Heart right ventricle (tissue), 16 donors: ENCODE results near the gene BIRC6. TPM values are rescaled to one million over a fixed set of nuclear protein-coding genes. Genes with fewer than 3 reads are reported as not detected.

Source experiments
- ATAC-seq, 8 donors: fragments of 200-7000 bp; cut with Tn5 transposase; one replicate each; pipeline ENCODE4 v1.9.1; 2020; ENCODE audit warnings: mild to moderate bottlenecking in 8 of 8, moderate library complexity in 8 of 8, moderate number of reproducible peaks in 1 of 8
- DNase-seq, 2 donors: peaks; one replicate each; pipeline ENCODE4 v3.0.0-alpha.2; 2020
- H3K27ac ChIP-seq, 10 donors: fragments of 200-600 bp; sonication (generic) in 2 of 10; one replicate each; pipeline versions ENCODE4 v1.5.0 to v1.8.0; 2020 to 2022; ENCODE audit warnings: mild to moderate bottlenecking in 3 of 10
- H3K27me3 ChIP-seq, 7 donors: fragments of 200-600 bp; one replicate each; pipeline ENCODE4 v1.8.0; 2021 to 2022; ENCODE audit warnings: mild to moderate bottlenecking in 2 of 7
- H3K36me3 ChIP-seq, 9 donors: fragments of 200-600 bp; sonication (generic) in 1 of 9; one replicate each; pipeline versions ENCODE4 v1.5.0 to v1.8.0; 2020 to 2022; ENCODE audit warnings: mild to moderate bottlenecking in 2 of 9
- H3K4me1 ChIP-seq, 9 donors: fragments of 200-600 bp; sonication (generic) in 1 of 9; one replicate each; pipeline versions ENCODE4 v1.5.0 to v1.8.0; 2020 to 2022; ENCODE audit warnings: mild to moderate bottlenecking in 4 of 9
- H3K4me3 ChIP-seq, 10 donors: fragments of 200-600 bp; sonication (generic) in 2 of 10; one replicate each; pipeline versions ENCODE4 v1.5.0 to v1.8.0; 2020 to 2022; ENCODE audit warnings: mild to moderate bottlenecking in 7 of 10, moderate library complexity in 2 of 10
- H3K9me3 ChIP-seq, 11 donors: fragments of 200-600 bp in 10 of 11; sonication (generic) in 2 of 11; one replicate each; pipeline versions ENCODE4 v1.5.0 to v1.8.0; 2013 to 2022; ENCODE audit warnings: mild to moderate bottlenecking in 2 of 11, control low read depth in 1 of 11, moderate library complexity in 1 of 11
- WGBS, 2 donors: extraction: QIAGEN DNeasy Blood & Tissue Kit; methylation state at CpG; one replicate each; pipeline ENCODE4 v1.1.7; 2013; ENCODE audit warnings: inconsistent platforms in 1 of 2; 5-methylcytosine and 5-hydroxymethylcytosine counted together
- intact Hi-C, 10 donors: fragments of 100-400 bp; cut with DNase I; formaldehyde crosslinking; loops; one replicate each; pipeline versions ENCODE4 v1.11.1 to v1.14.2; 2022
- polyA plus RNA-seq, 2 donors: library from polyadenylated mRNA; stranded (reverse); fragments of 200-250 nt; gene quantifications; one replicate each; pipeline ENCODE4 v1.2.3, GENCODE V29; 2013
- total RNA-seq, 10 donors: library from RNA; stranded (reverse); fragmentation: NEBNext Ultra II Directional in 3 of 10; extraction: Animal tissue kit (Norgen Biotek cat#: 25700) in 3 of 10; gene quantifications; one replicate each; pipeline versions ENCODE4 v1.2.1 to v1.2.4, GENCODE V29; 2021 to 2023
- TF ChIP-seq, protein P1 (sequence below), 9 donors: fragments of 200-600 bp; sonication (generic) in 2 of 9; IDR thresholded peaks; one replicate each; pipeline versions ENCODE4 v1.5.0 to v1.8.0; 2021 to 2022; ENCODE audit warnings: antibody characterized with exemption in 9 of 9, mild to moderate bottlenecking in 5 of 9, moderate library complexity in 1 of 9
- donor health status: Arrhythmogenic right ventricular cardiomyopathy.
- donor health status: ischemic (EF 13 %, LVEDD 7.1; RV severe dilation, severe dysfunction).
- donor health status: healthy with polysubstance abuse.
- donor health status: DM: no; HTN: yes; CAD: no.
- donor health status: DM: no; HTN: no; CAD: no.
- donor health status: ischemic (EF 25% LVEDD 6.9; RV normal size, moderate dysfunction).
- donor health status: ischemic (EF 25% LVEDD 5.7; RV mildly dilated, moderate dysfunction).
- donor health status: healthy.
- donor health status: DM: yes; HTN: yes; CAD: no.
- donor health status: Ischemic cardiomyopathy.
- donor health status: ischemic (EF 35%, LVEDD 5.7; RV mildly dilated, moderate dysfunction).
- donor health status: nonischemic (EF 11% LVEDD 7.7; RV severe dilation, severe dysfunction).
- donor health status: DM: yes; HTN: yes; CAD: no.
- donor health status: PGD.
- donor health status: ischemic (EF 29% LVEDD 5.4; RV normal size, mild dysfunction).
- donor health status: nonischemic (EF 23%, LVEDD 6.1; RV moderate dilation, normal function).

Gene BIRC6
- total and polyA plus RNA-seq, 12 donors, result 12.8 to 64.0 (median 47.6) TPM

DNA sequence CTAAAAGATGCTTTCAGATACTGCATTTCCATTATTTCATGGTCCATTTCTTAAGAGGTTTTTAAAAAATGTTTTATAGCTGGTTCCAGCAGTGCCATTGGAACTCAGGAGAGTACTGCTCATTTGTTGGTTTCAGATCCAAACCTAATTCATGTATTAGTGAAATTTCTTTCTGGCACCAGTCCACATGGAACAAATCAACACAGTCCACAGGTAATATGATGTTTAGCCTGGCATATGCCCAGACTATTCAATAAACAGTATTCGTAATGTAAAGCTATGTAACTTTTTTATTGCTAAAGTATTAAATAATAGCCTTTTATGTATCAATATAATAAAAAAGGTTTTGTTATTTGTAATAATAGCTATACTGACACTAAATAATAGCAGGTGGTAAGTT lies 134.5 kb downstream of the BIRC6 start:
- Histone ChIP-seq H3K4me3 (no peak overlapping the region), H3K27me3 (no peaks in the 10 kb centered on the region), H3K27ac (no peak overlapping the region), H3K4me1 (no peaks in the 10 kb centered on the region), H3K36me3 (peaks cover 0 to 100% (median 39%) of the 10 kb centered on the region in 9 donors), H3K9me3 (no peaks in the 10 kb centered on the region)
- no peak for DNase-seq
- intact Hi-C loops, result no loop called here
- TF ChIP-seq, protein P1, sequence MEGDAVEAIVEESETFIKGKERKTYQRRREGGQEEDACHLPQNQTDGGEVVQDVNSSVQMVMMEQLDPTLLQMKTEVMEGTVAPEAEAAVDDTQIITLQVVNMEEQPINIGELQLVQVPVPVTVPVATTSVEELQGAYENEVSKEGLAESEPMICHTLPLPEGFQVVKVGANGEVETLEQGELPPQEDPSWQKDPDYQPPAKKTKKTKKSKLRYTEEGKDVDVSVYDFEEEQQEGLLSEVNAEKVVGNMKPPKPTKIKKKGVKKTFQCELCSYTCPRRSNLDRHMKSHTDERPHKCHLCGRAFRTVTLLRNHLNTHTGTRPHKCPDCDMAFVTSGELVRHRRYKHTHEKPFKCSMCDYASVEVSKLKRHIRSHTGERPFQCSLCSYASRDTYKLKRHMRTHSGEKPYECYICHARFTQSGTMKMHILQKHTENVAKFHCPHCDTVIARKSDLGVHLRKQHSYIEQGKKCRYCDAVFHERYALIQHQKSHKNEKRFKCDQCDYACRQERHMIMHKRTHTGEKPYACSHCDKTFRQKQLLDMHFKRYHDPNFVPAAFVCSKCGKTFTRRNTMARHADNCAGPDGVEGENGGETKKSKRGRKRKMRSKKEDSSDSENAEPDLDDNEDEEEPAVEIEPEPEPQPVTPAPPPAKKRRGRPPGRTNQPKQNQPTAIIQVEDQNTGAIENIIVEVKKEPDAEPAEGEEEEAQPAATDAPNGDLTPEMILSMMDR (IDR thresholded peaks at IDR 0.05), result no peak
- WGBS, 2 donors, result 97 to 100% methylated on average over 1 of the region's 1 CpG
- no peak for ATAC-seq

DNA sequence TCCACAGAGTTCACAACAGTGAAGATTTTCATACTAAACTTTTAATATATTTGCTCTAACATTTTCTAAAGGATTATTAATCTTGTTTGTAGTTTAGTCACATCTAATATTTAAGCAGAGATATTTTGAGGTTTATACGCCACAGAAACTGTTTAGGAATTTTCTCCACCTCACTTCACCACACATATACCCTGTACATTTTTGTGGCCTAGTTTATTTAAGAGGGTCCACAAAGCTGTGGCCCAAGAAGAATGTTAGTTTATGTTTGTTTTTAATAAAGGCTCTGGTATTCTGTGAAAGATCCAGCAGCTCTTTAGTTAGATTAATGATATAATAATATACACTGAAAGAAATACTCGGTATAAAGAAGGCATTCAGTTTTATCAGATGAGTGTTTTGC lies 138.3 kb downstream of the BIRC6 start:
- no peak overlapping the region for H3K27ac ChIP-seq
- peaks cover 0 to 100% (median 23%) of the 10 kb centered on the region in 9 donors for H3K36me3 ChIP-seq
- H3K4me3 ChIP-seq, result no peak overlapping the region
- H3K27me3 ChIP-seq, result no peaks in the 10 kb centered on the region
- ATAC-seq, result no peak
- no peak for DNase-seq
- intact Hi-C loops, result no loop called here
- H3K9me3 ChIP-seq, result no peaks in the 10 kb centered on the region
- peaks cover 0 to 17% (median 0%) of the 10 kb centered on the region in 9 donors for H3K4me1 ChIP-seq
- WGBS, 2 donors, result 91 to 92% methylated on average over 2 of the region's 2 CpGs
- TF ChIP-seq, protein P1 (IDR thresholded peaks at IDR 0.05), result no peak

DNA sequence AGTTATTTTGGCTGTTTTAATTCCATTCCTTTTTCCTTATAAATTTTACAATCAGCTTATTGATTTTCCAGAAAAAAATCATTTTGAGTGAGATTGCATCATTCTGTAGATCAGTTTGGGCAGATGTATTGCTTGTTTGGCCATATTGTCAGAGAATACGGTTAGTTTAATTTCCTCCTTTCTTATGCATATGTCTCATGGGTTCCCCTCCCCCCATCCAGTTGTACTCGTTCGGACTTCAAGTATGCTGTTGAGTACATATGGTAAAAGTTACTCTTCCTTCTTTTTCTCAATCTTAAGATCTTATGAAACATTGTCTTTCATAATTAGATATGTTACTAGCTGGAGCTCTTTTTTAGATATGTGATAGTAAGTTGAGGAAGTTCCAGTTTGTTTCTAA lies 139.8 kb downstream of the BIRC6 start:
- Histone ChIP-seq H3K27ac (no peak overlapping the region), H3K4me3 (no peak overlapping the region), H3K27me3 (no peaks in the 10 kb centered on the region), H3K4me1 (peaks cover 0 to 17% (median 0%) of the 10 kb centered on the region in 9 donors), H3K36me3 (peaks cover 0 to 100% (median 16%) of the 10 kb centered on the region in 9 donors), H3K9me3 (no peaks in the 10 kb centered on the region)
- WGBS, 2 donors, result 89 to 91% methylated on average over 3 of the region's 3 CpGs
- DNase-seq (no peak), ATAC-seq (no peak)
- intact Hi-C loops, result no loop called here
- TF ChIP-seq, protein P1 (IDR thresholded peaks at IDR 0.05), result no peak

- intact Hi-C loops, result no loop called here
- Histone ChIP-seq H3K36me3 (peaks cover 0 to 100% (median 16%) of the 10 kb centered on the region in 9 donors), H3K9me3 (no peaks in the 10 kb centered on the region), H3K27me3 (no peaks in the 10 kb centered on the region), H3K27ac (no peak overlapping the region), H3K4me1 (peaks cover 0 to 17% (median 0%) of the 10 kb centered on the region in 9 donors), H3K4me3 (no peak overlapping the region)
- 95 to 96% methylated on average over 6 of the region's 6 CpGs for WGBS, 2 donors
- ATAC-seq (no peak), DNase-seq (no peak)
- TF ChIP-seq, protein P1 (IDR thresholded peaks at IDR 0.05), result no peak
Measured at GRCh38 chr2:32498306-32498705, 141.5 kb downstream of the BIRC6 start.
